NCI-H82 (cell line): ENCODE data around the gene NMRK2.

ENCODE experiments used
- DNase-seq: peaks from one replicate; lab custom pipeline; 2025; lab: John Stamatoyannopoulos, UW

Gene NMRK2

DNA sequence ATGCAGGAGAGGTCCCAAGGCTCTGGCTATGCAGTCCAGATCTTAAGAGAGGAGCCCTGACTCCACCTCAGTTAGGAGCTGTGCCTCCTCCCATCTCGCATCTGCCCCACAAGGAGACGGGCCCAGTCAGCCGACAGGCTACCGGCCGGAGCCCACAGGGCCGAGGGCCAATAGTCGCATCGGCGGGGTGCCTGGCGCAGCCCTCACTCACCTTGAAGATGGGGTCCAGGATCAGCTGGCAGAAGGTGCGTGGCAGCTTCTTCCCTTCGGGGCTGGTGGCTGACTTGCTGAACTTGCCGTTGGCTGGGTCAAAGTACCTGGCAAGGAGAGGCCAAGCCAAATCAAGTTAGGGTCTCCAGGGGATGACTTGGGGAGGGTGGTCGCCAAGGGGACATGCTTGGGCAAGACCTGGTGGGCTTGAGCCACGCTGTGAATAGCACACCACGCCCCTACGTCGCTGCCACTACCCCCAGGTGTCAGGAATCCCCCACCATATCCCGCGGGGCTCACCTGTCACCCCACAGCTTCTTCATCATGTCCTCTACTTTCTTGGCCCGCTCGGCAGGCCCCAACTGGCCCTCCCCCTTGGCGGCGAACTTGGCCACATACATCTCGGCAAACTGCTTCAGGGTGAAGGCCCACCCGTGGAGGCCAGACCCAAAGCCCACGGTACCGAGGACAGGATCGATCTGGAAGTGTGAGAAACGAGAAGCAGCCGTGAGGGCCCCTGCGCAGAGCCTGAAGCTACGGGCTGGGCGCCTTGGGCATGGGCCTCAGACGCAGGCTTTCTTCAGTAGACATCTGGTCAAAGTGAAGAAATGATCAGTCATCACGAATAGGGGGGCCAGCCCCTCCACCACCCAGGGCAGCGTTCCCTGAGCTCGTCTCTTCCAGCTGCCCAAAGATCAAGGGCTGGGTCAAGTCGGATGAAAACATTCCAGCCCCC, 49.1 kb downstream of the NMRK2 start:
- no peak for DNase-seq

GRCh38 chr19:3982701-3983541, 50.1 kb downstream of the NMRK2 start:
- no peak for DNase-seq

GRCh38 chr19:3983542-3983914, 50.7 kb downstream of the NMRK2 start:
- no peak for DNase-seq

DNA sequence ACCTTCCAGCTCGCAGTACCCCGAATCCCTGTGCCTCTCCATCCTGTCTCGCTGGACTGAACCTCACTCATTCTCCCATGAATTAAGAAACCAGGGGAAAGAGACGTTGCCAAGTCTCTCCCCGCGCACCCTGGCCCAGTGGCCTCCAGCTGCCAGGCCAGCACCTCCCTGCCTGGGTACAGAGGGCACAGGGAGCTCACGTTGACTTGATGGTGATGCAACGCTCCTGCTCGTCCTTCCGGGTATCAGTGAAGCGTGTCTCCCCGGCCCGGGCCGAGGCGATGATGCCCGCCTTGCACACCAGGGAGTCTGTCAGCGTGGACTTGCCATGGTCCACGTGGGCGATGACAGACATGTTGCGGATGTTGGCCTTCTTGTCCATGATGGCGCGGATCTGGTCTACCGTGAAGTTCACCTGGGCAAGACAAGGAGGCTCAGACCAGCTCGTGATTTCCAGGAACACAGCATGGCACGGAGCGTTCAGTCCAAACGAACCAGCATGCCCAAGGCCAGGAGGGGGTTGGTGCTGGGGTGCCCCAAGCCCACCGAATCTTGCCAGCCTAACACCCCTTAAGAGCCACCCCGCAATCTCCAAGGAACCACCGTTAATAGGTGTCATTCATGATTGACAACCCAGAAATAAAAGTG, 51.2 kb downstream of the NMRK2 start:
- DNase-seq, result no peak

DNA sequence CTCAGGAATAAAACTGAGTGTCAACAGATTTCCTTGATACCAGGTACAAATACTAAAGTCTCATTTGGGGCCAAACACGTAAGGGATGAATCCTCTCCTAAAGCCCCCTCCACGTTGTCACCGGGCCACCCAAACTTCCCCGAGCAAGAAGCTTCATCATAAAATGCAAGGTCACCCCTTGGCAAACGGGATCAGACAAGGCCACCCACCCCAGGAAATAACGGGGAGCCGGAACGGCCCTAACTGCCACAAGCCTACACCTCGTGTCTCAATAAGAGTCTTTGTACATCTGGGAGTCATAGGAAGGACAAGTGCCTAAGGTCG, 51.7 kb downstream of the NMRK2 start:
- DNase-seq, result no peak

DNA sequence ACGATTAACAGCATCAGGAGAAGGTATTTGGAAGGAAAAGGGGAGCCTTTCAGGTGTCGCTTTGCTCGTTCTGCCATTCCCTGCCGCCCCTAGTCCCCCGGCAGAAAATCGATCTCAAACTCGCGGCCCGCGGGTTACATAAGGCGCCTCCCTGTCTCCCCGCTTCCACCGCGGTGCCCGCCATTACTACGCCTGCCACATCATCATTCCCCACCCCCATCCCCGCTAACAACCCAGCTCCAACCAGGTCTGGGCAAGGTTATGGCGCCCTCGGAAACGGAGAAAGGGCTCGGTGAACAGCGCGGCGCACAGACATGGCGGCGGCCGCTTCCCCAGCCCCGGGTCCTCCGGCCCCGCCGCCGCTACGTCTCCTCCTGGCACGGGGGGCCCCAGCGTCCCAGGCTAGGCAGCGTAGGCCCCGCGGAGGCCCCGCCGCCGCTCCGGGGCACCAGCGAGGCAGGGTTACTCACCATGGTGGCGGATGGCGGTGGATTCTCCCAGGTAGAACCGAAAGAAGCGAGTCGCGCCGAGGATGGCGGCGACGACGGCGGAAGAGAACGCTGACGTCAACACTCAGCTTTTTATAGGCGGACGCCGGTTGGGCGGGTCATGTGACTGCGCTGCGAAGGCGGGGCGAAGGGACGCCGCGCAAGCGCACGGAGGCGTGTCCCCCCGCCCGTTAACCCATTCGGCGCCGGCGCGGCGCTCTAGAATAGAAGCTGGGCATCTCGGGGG, 52.2 kb downstream of the NMRK2 start, which contains the start of gene EEF2:
TSS of gene EEF2 (minus strand) at position 556 of the 735 bp plus-strand sequence. CDS start at position 473, 83 bp downstream.
- peak; percentile 91 for DNase-seq

DNA sequence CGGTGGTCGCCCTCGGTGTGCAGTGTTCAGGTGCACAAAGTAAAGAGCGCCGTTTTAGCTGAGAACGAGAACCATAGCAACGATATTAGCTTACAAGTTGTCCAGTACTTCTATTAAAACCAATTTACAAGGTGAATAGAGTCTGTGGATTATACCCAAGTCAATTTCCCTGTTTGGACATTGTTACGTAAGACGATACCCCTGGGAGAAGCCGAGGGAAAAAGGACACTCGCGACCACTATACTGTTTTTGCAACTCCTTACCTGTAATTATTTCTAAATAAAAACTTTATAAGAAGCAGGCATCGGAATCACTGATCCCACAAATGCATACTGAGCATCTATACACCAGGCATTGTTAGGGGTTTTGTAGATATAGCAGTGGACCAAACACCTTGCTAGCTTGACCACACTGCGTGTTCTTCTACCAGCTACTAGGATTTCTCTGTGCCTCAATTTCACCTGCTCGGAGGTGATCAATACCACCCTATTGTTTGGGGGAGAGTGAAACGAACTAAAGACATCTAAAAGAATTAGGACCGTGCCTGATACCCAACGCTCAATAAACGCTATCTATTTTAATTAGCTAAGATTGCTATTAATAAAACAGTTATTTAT, 52.9 kb downstream of the NMRK2 start:
- DNase-seq, result no peak

GRCh38 chr19:3986260-3987041, 53.6 kb downstream of the NMRK2 start:
- DNase-seq, result peak; percentile 78

GRCh38 chr19:3987619-3988371, 54.9 kb downstream of the NMRK2 start:
- peak; percentile 89 for DNase-seq

DNA sequence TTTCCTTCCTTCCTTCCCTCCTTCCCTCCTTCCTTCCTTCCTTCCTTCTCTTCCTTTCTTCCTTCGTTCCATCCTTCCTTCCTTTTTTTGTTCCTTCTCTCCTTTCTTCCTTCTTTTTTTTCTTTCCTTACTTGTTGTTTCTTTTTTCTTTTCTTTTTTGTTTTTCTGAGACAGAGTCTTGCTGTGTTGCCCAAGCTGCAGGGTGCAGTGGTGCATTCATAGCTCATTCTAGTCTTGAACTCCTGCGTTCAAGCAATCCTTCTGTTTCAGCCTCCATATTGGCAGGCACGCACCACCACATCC, 57.9 kb downstream of the NMRK2 start:
- DNase-seq, result no peak
